22Rv1 (cell line): Measurements from ENCODE around the gene DPP3.

Experiments used
- H3K27ac ChIP-seq: fragments of 450-650 bp; 2 replicates; pipeline ENCODE4 v1.5.1; 2017
- ZFX ChIP-seq: fragments of 450-650 bp; IDR thresholded peaks from 2 replicates; pipeline ENCODE4 v1.6.1; 2017; ENCODE audit warnings: antibody characterized with exemption, borderline replicate concordance
- TF ChIP-seq, protein P1 (sequence below): fragments of 450-650 bp; IDR thresholded peaks from 2 replicates; pipeline ENCODE4 v1.5.1; 2017; ENCODE audit warnings: mild to moderate bottlenecking

DPP3 gene

DNA sequence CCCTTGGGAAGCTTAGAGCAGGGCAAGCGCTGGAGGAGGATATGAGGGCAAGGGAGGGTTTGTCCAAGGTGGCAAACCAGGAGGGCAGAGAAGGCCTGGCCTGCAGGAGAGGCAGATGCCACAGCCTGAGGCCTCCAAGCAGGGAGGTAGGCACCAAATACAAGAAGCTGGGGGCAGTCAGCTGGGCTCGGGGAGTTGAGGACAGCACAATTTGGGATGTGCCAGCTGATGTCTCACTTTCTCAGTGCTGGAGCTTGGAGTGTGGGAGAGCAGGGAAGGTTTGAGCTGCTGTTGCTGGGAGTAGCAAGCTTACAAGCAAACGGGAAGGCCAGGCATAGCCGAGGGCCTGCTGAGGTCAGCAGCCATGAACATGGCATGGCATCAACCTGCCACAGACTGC lies 61.7 kb downstream of the DPP3 start:
- TF ChIP-seq, protein P1, sequence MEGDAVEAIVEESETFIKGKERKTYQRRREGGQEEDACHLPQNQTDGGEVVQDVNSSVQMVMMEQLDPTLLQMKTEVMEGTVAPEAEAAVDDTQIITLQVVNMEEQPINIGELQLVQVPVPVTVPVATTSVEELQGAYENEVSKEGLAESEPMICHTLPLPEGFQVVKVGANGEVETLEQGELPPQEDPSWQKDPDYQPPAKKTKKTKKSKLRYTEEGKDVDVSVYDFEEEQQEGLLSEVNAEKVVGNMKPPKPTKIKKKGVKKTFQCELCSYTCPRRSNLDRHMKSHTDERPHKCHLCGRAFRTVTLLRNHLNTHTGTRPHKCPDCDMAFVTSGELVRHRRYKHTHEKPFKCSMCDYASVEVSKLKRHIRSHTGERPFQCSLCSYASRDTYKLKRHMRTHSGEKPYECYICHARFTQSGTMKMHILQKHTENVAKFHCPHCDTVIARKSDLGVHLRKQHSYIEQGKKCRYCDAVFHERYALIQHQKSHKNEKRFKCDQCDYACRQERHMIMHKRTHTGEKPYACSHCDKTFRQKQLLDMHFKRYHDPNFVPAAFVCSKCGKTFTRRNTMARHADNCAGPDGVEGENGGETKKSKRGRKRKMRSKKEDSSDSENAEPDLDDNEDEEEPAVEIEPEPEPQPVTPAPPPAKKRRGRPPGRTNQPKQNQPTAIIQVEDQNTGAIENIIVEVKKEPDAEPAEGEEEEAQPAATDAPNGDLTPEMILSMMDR: no peak
- TF ChIP-seq ZFX: no peak
- no peak overlapping the region for H3K27ac ChIP-seq

DNA sequence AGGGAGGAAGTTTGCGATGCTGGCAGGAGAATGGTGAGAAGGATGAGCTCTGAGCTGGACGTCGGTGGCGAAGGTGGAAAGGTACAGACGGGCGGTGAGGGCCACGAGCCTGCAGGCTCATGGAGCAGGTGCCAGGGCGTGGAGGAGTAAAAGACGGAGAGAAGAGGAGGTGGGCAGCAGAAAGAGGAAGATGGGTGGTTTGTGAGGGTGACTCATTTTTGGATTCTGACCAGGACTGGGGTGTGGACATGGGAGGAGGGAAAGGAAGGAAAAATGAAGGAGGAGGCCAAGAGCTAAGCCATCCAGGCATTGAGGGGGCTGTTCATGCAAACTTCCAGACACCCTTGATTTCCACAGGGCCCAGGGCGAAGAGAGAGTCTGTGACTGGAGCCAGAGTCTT lies 62.1 kb downstream of the DPP3 start:
- H3K27ac ChIP-seq: no peak overlapping the region
- TF ChIP-seq, protein P1: no peak
- TF ChIP-seq ZFX: no peak

DNA sequence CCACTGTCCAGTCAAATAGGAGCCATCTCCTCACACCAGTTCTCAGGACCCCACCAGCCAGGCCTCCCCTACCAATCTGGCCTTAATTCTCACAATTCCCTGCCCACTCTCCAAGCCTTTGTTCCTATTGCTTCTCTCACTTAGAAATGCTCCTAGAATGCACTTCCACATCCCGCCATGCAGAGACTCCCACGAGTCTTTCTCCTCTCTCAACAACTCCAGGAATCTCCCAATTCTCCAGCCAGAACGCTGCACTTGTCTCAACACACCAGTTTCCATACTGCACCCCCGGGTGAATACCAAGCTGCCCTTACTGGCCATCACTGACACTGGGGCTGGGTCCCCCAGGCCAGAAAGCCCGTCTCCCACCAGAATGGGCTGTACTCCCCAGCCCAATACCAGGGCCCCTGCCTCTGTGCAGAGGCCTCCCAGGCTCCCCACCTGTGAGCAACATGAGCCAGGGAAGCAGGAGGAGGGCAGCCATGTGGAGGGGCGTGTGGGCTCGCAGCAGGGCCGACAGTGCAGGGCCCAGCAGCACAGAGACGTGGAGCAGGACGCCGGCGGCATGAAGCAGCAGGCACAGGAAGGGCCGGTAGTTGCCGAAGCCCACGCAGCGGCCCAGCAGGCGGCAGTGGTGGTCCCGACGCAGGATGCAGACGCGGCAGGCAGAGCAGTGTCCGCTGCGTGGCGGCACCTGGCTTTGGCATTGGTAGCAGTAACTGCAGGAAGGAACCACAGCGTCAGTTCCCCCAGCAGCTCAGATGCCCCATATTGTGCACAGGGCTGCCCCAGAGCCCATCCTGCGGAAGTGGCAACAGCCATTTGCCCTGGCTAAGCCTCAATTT lies 63.3 kb downstream of the DPP3 start:
- no peak for TF ChIP-seq ZFX
- TF ChIP-seq, protein P1: no peak
- no peak overlapping the region for H3K27ac ChIP-seq

DNA sequence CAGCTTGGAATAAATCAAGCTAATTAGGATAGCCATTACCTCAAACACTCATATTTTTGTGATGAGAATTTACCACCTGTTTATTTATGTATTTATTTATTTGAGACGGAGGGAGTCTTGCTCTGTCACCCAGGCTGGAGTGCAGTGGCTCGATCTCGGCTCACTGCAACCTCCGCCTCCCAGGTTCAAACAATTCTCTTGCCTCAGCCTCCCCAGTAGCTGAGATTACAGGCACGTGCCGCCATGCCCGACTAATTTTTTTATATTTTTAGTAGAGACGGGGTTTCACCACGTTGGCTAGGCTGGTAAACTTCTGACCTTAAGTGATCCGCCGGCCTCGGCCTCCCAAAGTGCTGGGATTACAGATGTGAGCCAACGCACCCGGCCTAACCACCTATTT lies 64.7 kb downstream of the DPP3 start:
- peak overlapping the region; percentile 71 for H3K27ac ChIP-seq

DNA sequence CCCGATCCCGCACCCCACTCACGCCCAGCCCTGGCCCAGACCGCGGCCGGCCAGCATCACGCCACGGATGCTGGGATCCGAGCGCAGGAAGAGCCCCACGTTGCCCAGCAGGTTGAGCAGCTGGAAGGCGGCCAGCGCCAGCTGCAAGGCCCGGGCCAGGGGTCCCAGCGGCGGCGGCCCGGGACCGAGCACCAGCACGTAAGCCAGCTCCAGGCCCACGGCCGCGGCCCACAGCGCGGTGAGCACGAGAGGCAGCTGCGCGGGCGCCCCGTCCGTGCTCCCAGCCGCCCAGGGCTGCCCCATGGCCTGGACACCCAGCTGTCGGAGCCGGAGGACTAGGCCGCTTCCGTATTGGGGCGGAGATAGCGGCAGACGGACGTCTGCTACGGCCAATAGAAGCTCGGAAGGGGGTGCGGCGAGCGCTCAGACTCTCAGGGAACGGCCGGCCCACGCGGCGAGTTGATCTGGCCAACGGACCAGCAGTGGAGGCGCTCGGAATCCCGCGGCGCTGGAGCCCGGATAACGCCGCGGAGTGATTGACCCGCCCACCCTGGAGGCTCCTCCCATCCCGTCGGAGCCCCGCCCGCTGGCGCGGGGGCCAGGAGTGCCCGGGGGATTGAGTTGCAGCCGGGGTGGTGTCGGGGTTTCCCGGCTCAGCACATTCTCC lies 65.6 kb downstream of the DPP3 start, which contains the start of gene ZDHHC24:
Gene ZDHHC24 (minus strand): TSS at position 348 of the 667 bp plus-strand sequence. CDS start 45 bp downstream, at position 303.
- peak within 1 kb of the TSS; percentile 71 for H3K27ac ChIP-seq
- no peak for TF ChIP-seq ZFX
- TF ChIP-seq, protein P1: no peak

DNA sequence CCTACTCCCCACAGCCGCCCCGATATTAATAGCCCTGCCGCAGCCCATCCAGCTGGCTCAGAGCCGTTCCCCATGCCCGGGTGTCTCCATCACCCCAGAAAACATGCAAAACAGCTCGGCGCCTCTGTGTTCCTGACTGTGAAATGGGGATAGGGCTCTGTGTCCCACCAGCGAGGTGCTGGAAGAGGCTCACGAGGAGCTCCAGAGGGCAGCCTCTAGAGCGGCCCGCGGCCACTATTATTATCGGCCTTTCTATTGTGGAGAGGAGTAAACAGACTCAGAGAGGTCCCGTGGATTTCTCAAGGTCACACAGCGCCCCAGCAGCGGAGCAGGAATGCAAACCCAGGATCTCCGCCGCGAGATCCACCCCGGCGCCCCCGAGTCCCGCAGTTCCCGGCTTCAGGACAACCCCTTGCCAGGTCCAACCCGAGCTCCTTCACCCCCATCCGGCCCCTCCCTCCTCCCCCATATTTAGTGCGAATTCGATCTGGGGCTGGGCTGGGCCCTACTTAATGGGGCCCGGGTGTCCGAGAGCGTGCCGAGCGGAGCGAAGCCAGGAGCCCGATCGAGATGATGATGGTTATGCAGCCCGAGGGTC lies 66.2 kb downstream of the DPP3 start, which contains the start of gene ACTN3:
Gene ACTN3 (plus strand): TSS at position 536 of the 598 bp plus-strand sequence. CDS start 35 bp downstream, at position 571.
- no peak for TF ChIP-seq ZFX
- TF ChIP-seq, protein P1: no peak
- H3K27ac ChIP-seq: peak within 1 kb of the TSS; percentile 71

DNA sequence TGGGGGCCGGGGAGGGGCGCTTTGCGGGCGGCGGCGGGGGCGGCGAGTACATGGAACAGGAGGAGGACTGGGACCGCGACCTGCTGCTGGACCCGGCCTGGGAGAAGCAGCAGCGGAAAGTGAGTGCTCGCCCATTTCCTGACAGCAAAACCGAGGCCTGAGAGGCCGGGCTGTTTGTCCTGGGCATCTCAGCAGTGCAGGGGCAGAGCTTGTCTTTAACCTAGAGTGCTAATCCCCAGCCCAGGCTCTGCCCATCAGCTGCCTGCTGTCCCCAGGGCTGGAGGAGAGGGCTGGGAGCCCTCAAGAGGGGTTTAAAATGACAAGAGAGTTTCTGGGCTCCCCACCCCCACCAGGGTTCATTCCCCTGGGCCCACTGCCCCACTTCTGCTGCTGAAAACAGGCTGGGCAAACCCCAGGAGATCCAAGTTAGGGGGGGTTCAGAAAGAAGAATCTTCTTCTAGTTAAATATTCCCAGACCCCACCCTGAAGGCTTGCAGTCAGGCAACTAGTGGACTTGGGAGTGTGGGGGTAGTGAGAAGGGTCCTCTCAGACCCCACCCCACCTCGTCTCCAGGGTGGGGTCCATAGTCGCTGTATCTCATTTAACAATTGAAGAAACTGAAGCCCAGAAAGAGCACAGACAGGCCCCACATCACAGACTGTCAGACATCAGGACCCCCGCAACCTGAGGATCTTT lies 66.9 kb downstream of the DPP3 start:
- H3K27ac ChIP-seq: no peak overlapping the region
- TF ChIP-seq, protein P1: no peak
- no peak for TF ChIP-seq ZFX
